Spleen (tissue), 11 donors: Measurements from ENCODE around the gene SECISBP2. TPM values are rescaled to one million over a fixed set of nuclear protein-coding genes. Genes with fewer than 3 reads are reported as not detected.
A peak's percentile ranks its signal among the peaks of the same experiment; 100 is the strongest.

Experiments
- DNase-seq: peaks from one replicate; pipeline ENCODE4 v3.0.0-alpha.2; 2020
- H3K27ac ChIP-seq, 8 donors: fragments of 200-600 bp; sonication (generic) in 7 of 8; 1 replicate in 4 of 8; 2 replicates in 4 of 8; pipeline versions ENCODE4 v1.5.0 to v1.8.0; 2016 to 2021; ENCODE audit warnings: inconsistent platforms in 4 of 8, mild to moderate bottlenecking in 4 of 8, moderate library complexity in 1 of 8
- H3K27me3 ChIP-seq, 7 donors: fragments of 200-600 bp; sonication (generic) in 6 of 7; replicated peaks in 1 of 7; 1 replicate in 4 of 7; 2 replicates in 3 of 7; pipeline versions ENCODE4 v1.5.0 to v1.8.0; 2016 to 2021; ENCODE audit warnings: inconsistent platforms in 3 of 7, mild to moderate bottlenecking in 1 of 7
- H3K36me3 ChIP-seq, 6 donors: fragments of 200-600 bp; sonication (generic) in 5 of 6; 1 replicate in 4 of 6; 2 replicates in 2 of 6; pipeline versions ENCODE4 v1.5.0 to v1.8.0; 2016 to 2021; ENCODE audit warnings: inconsistent platforms in 2 of 6
- H3K4me1 ChIP-seq, 6 donors: fragments of 200-600 bp; sonication (generic) in 5 of 6; 1 replicate in 3 of 6; 2 replicates in 3 of 6; pipeline versions ENCODE4 v1.5.0 to v1.8.0; 2016 to 2021; ENCODE audit warnings: inconsistent platforms in 3 of 6
- H3K4me3 ChIP-seq, 8 donors: fragments of 200-600 bp; sonication (generic) in 7 of 8; 1 replicate in 4 of 8; 2 replicates in 4 of 8; pipeline versions ENCODE4 v1.5.0 to v1.8.0; 2016 to 2021; ENCODE audit warnings: inconsistent platforms in 4 of 8, mild to moderate bottlenecking in 4 of 8, moderate library complexity in 2 of 8
- H3K9me3 ChIP-seq, 8 donors: fragments of 200-600 bp; sonication (generic) in 7 of 8; 1 replicate in 4 of 8; 2 replicates in 4 of 8; pipeline versions ENCODE4 v1.5.0 to v1.8.0; 2016 to 2021; ENCODE audit warnings: inconsistent platforms in 4 of 8
- POLR2A ChIP-seq, 3 donors: fragments of 450-650 bp; IDR thresholded peaks; one replicate each; pipeline ENCODE4 v1.5.1; 2017; ENCODE audit warnings: antibody characterized with exemption in 3 of 3, mild to moderate bottlenecking in 1 of 3
- POLR2AphosphoS5 ChIP-seq, 3 donors: sonication (generic); formaldehyde crosslinking; IDR thresholded peaks; one replicate each; pipeline ENCODE4 v1.5.1; 2017; ENCODE audit warnings: antibody characterized with exemption in 3 of 3
- whole genome bisulfite sequencing, 5 donors: extraction: QIAGEN DNeasy Blood & Tissue Kit in 3 of 5; methylation state at CpG; one replicate each; pipeline versions ENCODE4 v1.1.5 to v1.1.7; 2013 to 2018; 5-methylcytosine and 5-hydroxymethylcytosine counted together
- intact Hi-C: fragments of 100-400 bp; cut with DNase I; formaldehyde crosslinking; loops from one replicate; pipeline ENCODE4 v1.15.0; 2023; ENCODE audit warnings: low total_unique reads
- polyA plus RNA-seq, 3 donors: library from polyadenylated mRNA; stranded (reverse); fragments of 200-250 nt; gene quantifications; one replicate each; pipeline ENCODE4 v1.2.1, GENCODE V29; 2013
- total RNA-seq, 7 donors: library from RNA; depleted of rRNA in 3 of 7; stranded (reverse); fragments of >200 nt in 3 of 7; fragmentation: NEBNext Ultra II Directional in 4 of 7; extraction: Animal tissue kit (Norgen Biotek cat#: 25700) in 4 of 7; gene quantifications; one replicate each; pipeline versions ENCODE4 v1.1.0 to v1.2.1, GENCODE V29; 2016 to 2021
- TF ChIP-seq, protein P1 (sequence below), 11 experiments: fragments of 200-600 bp in 7 of 11; fragments of 450-650 bp in 4 of 11; sonication (generic) in 4 of 11; IDR thresholded peaks in 8 of 11; conservative IDR thresholded peaks in 3 of 11; 1 replicate in 7 of 11; 2 replicates in 4 of 11; pipeline versions ENCODE4 v1.4.0 to v1.8.0; 2016 to 2021; ENCODE audit warnings: antibody characterized with exemption in 11 of 11, inconsistent platforms in 4 of 11, mild to moderate bottlenecking in 1 of 11
- donor health status: healthy with polysubstance abuse.
- donor health status: DM: no; HTN: no; CAD: no; lungs with moderate emphysema.
- donor health status: DM: no; HTN: no; CAD: no.
- donor health status: Bipolar disorder and iron deficiency.
- donor health status: healthy.
- donor health status: DM: no; HTN: no; CAD: no.
- donor health status: DM: yes; HTN: yes; CAD: no.

The SECISBP2 gene
- total and polyA plus RNA-seq, 10 donors, result 20.7 to 117 (median 82.3) TPM

DNA sequence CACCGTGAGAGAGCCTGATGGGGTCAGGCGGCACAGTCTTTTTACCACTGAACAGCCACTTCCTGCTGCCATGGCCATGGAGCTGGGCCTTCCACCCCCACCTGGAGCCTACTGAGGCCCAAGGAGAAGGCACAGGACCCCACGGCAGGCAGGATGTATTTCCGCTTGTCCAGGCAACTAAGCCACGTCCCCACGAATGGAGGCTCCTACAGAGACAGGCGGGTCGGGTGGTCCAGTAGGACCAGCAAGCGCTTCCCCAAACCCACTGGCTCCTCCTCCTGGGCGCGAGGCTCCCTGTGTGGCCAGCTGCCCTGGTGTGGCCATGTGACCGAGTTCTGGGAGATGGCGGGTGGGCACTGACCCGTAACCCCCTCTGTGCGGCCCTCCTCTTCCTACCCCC is 66.5 kb downstream of the SECISBP2 start:
- peak; percentile 72 for DNase-seq
- Histone ChIP-seq H3K4me3 (no peak overlapping the region), H3K4me1 (peaks cover 3 to 72% (median 35%) of the 10 kb centered on the region in 6 donors)

DNA sequence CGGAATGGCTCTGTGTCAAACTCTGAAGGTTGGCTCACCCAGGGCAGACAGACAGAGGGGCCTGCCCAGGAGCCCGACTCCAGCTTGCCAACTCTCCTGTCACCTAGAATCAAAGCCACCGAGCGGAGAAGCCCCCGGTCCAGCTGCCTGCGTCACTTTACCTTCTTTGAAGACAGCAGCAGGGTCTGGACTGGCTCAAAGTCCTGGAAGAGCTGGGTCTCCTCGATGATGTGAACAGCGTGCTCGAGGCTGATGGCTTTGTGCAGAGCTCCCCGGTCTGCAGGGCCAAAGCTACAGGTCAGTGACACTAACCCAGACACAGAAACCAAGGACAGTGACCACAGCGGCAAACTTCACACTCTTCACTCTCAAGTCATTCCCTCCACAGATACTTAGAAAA is 67.9 kb downstream of the SECISBP2 start:
- Histone ChIP-seq H3K9me3 (no peaks in the 10 kb centered on the region), H3K27ac (peak overlapping the region in 1 of 8 donors; percentile 91), H3K4me1 (peaks cover 3 to 65% (median 40%) of the 10 kb centered on the region in 6 donors), H3K4me3 (no peak overlapping the region), H3K27me3 (no peaks in the 10 kb centered on the region), H3K36me3 (peaks cover 3 to 100% (median 98%) of the 10 kb centered on the region in 6 donors)
- peak; percentile 63 for DNase-seq
- intact Hi-C loops, result no loop called here
- 91 to 96% (median 96%) methylated on average over 7 to 11 of the region's 11 CpGs for WGBS, 5 donors
- TF ChIP-seq POLR2AphosphoS5 (IDR thresholded peaks at IDR 0.05) (no peak), POLR2A (IDR thresholded peaks at IDR 0.05) (no peak)
- TF ChIP-seq, protein P1, sequence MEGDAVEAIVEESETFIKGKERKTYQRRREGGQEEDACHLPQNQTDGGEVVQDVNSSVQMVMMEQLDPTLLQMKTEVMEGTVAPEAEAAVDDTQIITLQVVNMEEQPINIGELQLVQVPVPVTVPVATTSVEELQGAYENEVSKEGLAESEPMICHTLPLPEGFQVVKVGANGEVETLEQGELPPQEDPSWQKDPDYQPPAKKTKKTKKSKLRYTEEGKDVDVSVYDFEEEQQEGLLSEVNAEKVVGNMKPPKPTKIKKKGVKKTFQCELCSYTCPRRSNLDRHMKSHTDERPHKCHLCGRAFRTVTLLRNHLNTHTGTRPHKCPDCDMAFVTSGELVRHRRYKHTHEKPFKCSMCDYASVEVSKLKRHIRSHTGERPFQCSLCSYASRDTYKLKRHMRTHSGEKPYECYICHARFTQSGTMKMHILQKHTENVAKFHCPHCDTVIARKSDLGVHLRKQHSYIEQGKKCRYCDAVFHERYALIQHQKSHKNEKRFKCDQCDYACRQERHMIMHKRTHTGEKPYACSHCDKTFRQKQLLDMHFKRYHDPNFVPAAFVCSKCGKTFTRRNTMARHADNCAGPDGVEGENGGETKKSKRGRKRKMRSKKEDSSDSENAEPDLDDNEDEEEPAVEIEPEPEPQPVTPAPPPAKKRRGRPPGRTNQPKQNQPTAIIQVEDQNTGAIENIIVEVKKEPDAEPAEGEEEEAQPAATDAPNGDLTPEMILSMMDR (IDR thresholded peaks at IDR 0.05 in 8 of 11, conservative IDR thresholded peaks at IDR 0.05 in 3 of 11), result no peak

More for the DNA sequence above, 66.5 kb downstream of the SECISBP2 start:
- Histone ChIP-seq H3K9me3 (no peaks in the 10 kb centered on the region), H3K27ac (peak overlapping the region in 1 of 8 donors; percentile 26), H3K27me3 (no peaks in the 10 kb centered on the region), H3K36me3 (peaks cover 3 to 100% (median 94%) of the 10 kb centered on the region in 6 donors)
- intact Hi-C loops, result no loop called here
- peak; percentile 14 to 72 (median 26) for TF ChIP-seq POLR2AphosphoS5 (IDR thresholded peaks at IDR 0.05)
- TF ChIP-seq, protein P1 (IDR thresholded peaks at IDR 0.05 in 8 of 11, conservative IDR thresholded peaks at IDR 0.05 in 3 of 11), result no peak
- 85 to 92% (median 91%) methylated on average over 6 to 15 of the region's 15 CpGs for WGBS, 5 donors

DNA sequence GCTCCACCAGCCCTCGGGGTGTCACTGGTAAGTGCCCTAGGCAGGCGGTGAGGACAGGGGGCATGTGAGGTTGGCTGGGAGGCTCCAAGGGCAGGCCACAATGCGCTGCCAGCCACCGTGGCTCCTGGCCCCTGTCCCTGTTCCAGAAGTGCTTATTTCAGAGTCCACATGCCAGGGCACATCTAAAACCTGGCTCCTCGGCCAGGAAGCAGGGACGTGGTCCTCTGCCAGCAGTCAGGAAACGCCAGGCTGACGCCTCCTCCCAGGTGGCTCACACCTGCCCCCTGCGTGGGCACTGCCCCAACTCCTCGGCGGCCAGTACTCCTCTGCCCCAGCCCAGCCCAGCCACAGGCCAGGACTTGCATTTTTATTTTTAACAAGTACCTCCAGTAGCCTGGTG is 68.5 kb downstream of the SECISBP2 start:
- Histone ChIP-seq H3K4me3 (no peak overlapping the region), H3K4me1 (peaks cover 3 to 60% (median 38%) of the 10 kb centered on the region in 6 donors), H3K36me3 (peaks cover 3 to 100% (median 99%) of the 10 kb centered on the region in 6 donors), H3K9me3 (no peaks in the 10 kb centered on the region), H3K27ac (peak overlapping the region in 6 of 8 donors; percentile 13 to 91 (median 74)), H3K27me3 (no peaks in the 10 kb centered on the region)
- 76 to 85% (median 81%) methylated on average over 10 to 11 of the region's 11 CpGs for WGBS, 5 donors
- peak; percentile 69 for DNase-seq
- intact Hi-C loops, result no loop called here
- TF ChIP-seq, protein P1 (IDR thresholded peaks at IDR 0.05 in 8 of 11, conservative IDR thresholded peaks at IDR 0.05 in 3 of 11), result no peak
- peak in 2 of 3 donors; percentile 7 to 50 for TF ChIP-seq POLR2AphosphoS5 (IDR thresholded peaks at IDR 0.05)
- no peak for TF ChIP-seq POLR2A (IDR thresholded peaks at IDR 0.05)

DNA sequence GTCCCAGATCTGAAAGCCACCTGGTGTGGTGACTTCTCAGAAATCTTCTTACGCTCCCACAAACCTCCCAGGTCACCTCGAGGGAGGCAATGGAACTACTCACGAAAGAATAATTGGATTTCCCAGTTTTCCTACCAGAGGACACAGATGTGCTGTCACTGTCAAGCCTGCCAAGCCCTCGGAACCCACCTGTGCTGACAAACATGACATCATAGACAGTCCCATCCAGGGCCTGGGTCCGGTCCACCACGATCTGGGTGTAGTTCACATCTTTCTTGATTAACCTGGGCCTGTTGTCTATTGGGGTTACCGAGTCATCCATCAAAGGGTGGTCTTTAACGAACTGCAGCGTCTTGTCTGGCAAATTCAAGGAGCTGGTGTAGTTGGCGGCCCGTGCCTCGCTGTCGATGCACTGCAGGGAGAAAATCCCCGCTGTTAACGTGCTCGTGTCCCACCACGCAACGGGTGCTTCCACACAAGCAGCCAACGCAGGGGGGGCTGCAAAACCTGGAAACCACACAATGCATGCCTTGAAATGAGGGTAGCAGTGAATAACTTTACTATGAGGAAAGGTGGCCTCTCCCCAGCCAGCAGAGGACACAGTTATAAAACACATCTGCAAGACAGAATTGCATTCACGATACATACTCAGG is 69.0 kb downstream of the SECISBP2 start:
- H3K36me3 ChIP-seq, result peaks cover 2 to 100% (median 99%) of the 10 kb centered on the region in 6 donors
- peak overlapping the region; percentile 15 to 91 (median 84) for H3K27ac ChIP-seq
- no peaks in the 10 kb centered on the region for H3K9me3 ChIP-seq
- DNase-seq, result peak; percentile 73
- intact Hi-C loops, result no loop called here
- 92 to 96% (median 94%) methylated on average over 18 to 20 of the region's 20 CpGs for WGBS, 5 donors
- peaks cover 3 to 54% (median 35%) of the 10 kb centered on the region in 6 donors for H3K4me1 ChIP-seq
- TF ChIP-seq, protein P1 (IDR thresholded peaks at IDR 0.05 in 8 of 11, conservative IDR thresholded peaks at IDR 0.05 in 3 of 11), result no peak
- TF ChIP-seq POLR2A (IDR thresholded peaks at IDR 0.05) (no peak), POLR2AphosphoS5 (IDR thresholded peaks at IDR 0.05) (no peak)
- no peaks in the 10 kb centered on the region for H3K27me3 ChIP-seq
- peak overlapping the region in 1 of 8 donors; percentile 48 for H3K4me3 ChIP-seq
